WTC11 (cell line): ENCODE measurements around the gene RASA1.

Experiments
- ATF3 ChIP-seq: sonication (generic); formaldehyde crosslinking; conservative IDR thresholded peaks from 2 replicates; pipeline ENCODE4 v1.8.1; 2022; ENCODE audit warnings: mild to moderate bottlenecking, missing genetic modification reagents
- ATF6 ChIP-seq: sonication (generic); formaldehyde crosslinking; IDR thresholded peaks from 2 replicates; pipeline ENCODE4 v1.8.1; 2023; ENCODE audit warnings: mild to moderate bottlenecking, missing genetic modification reagents
- CTCF ChIP-seq: fragments of 200-600 bp; IDR thresholded peaks from 2 replicates; pipeline ENCODE4 v1.8.0; 2022; ENCODE audit warnings: antibody characterized with exemption
- E2F1 ChIP-seq: sonication (generic); formaldehyde crosslinking; IDR thresholded peaks from 2 replicates; pipeline ENCODE4 v1.8.0; 2022; ENCODE audit warnings: mild to moderate bottlenecking, missing genetic modification reagents
- ESRRA ChIP-seq: sonication (generic); formaldehyde crosslinking; IDR thresholded peaks from 2 replicates; pipeline ENCODE4 v1.8.1; 2022; ENCODE audit warnings: mild to moderate bottlenecking, missing genetic modification reagents, borderline replicate concordance
- IRF2 ChIP-seq: sonication (generic); formaldehyde crosslinking; IDR thresholded peaks from 2 replicates; pipeline ENCODE4 v1.8.0; 2022; ENCODE audit warnings: low read depth, missing genetic modification reagents, borderline replicate concordance
- NR2C2 ChIP-seq: sonication (generic); formaldehyde crosslinking; IDR thresholded peaks from 2 replicates; pipeline ENCODE4 v1.8.0; 2022; ENCODE audit warnings: mild to moderate bottlenecking, missing genetic modification reagents
- PREB ChIP-seq: sonication (generic); formaldehyde crosslinking; IDR thresholded peaks from 2 replicates; pipeline ENCODE4 v1.8.1; 2022; ENCODE audit warnings: mild to moderate bottlenecking, missing genetic modification reagents, moderate library complexity, borderline replicate concordance
- SP1 ChIP-seq: sonication (generic); formaldehyde crosslinking; conservative IDR thresholded peaks from 2 replicates; pipeline ENCODE4 v1.8.1; 2022; ENCODE audit warnings: missing genetic modification reagents
- TEAD1 ChIP-seq: sonication (generic); formaldehyde crosslinking; IDR thresholded peaks from 2 replicates; pipeline ENCODE4 v1.8.0; 2022; ENCODE audit warnings: mild to moderate bottlenecking, missing genetic modification reagents
- ZMAT4 ChIP-seq: fragments of 250-450 bp; sonication (Bioruptor Pico); IDR thresholded peaks from 2 replicates; pipeline ENCODE4 v1.9.0; 2021; ENCODE audit warnings: mild to moderate bottlenecking
- ZNF263 ChIP-seq: sonication (generic); formaldehyde crosslinking; IDR thresholded peaks from 2 replicates; pipeline ENCODE4 v1.8.1; 2022; ENCODE audit warnings: low read depth, mild to moderate bottlenecking, moderate library complexity, missing genetic modification reagents

GRCh38 chr5:87276655-87277054 is 9.0 kb downstream of the RASA1 start:
- TF ChIP-seq PREB (CRISPR knock-in tag): no peak
- TF ChIP-seq ZMAT4 (CRISPR knock-in tag): no peak
- TF ChIP-seq E2F1 (CRISPR knock-in tag): no peak
- no peak for TF ChIP-seq NR2C2
- TF ChIP-seq CTCF: no peak
- TF ChIP-seq IRF2 (CRISPR knock-in tag): no peak
- no peak for TF ChIP-seq ATF6
- no peak for TF ChIP-seq SP1
- no peak for TF ChIP-seq ESRRA (CRISPR knock-in tag)
- no peak for TF ChIP-seq ZNF263 (CRISPR knock-in tag)
- TF ChIP-seq ATF3: no peak
- TF ChIP-seq TEAD1 (CRISPR knock-in tag): no peak
